H1 (cell line): ENCODE measurements around the gene OR51B4. TPM values are rescaled to one million over a fixed set of nuclear protein-coding genes. Genes with fewer than 3 reads are reported as not detected.

Source experiments
- CTCF ChIA-PET: fragments of 300-600 bp; sonication (Branson Sonifier 250); formaldehyde crosslinking; loops from one replicate; lab custom pipeline; 2021; ENCODE audit not compliant: partially characterized antibody; lab: Charles Lee
- POLR2A ChIA-PET: fragments of 300-600 bp; sonication (Branson Sonifier 250); formaldehyde crosslinking; loops from one replicate; lab custom pipeline; 2021; ENCODE audit warnings: inconsistent platforms; ENCODE audit not compliant: partially characterized antibody; lab: Charles Lee
- DNase-seq, 2 experiments: peaks; one replicate each; pipeline versions ENCODE4 v3.0.0 to v3.0.0-alpha.2; 2010 to 2022; ENCODE audit warnings: low spot score in 2 of 2, low read depth in 1 of 2, mixed read lengths in 1 of 2
- FAIRE-seq: peaks from 2 replicates; lab custom pipeline; 2011; peaks lifted over from hg19 to GRCh38; lab: Jason Lieb, UNC
- H2AFZ ChIP-seq: 2 replicates; pipeline ENCODE4 v1.8.1; 2012; ENCODE audit warnings: low read length, inconsistent platforms
- H2AK5ac ChIP-seq: 2 replicates; pipeline ENCODE4 v1.6.1; 2013; ENCODE audit warnings: low read depth, low read length
- H2BK120ac ChIP-seq: replicated peaks from 2 replicates; pipeline ENCODE3; 2013; ENCODE audit warnings: low read depth, low read length, inconsistent platforms
- H2BK12ac ChIP-seq: 2 replicates; pipeline ENCODE4 v1.6.1; 2013; ENCODE audit warnings: low read depth, low read length
- H2BK15ac ChIP-seq: 2 replicates; pipeline ENCODE4 v1.6.1; 2013; ENCODE audit warnings: low read length
- H2BK20ac ChIP-seq: 2 replicates; pipeline ENCODE4 v1.6.1; 2013; ENCODE audit warnings: low read length
- H2BK5ac ChIP-seq: 2 replicates; pipeline ENCODE4 v1.6.1; 2013; ENCODE audit warnings: low read depth, low read length
- H3K14ac ChIP-seq: 2 replicates; pipeline ENCODE4 v1.6.1; 2013; ENCODE audit warnings: inconsistent platforms; ENCODE audit not compliant: insufficient read length
- H3K18ac ChIP-seq: 2 replicates; pipeline ENCODE4 v1.6.1; 2013; ENCODE audit warnings: low read length; ENCODE audit errors: extremely low read depth
- H3K23ac ChIP-seq: 2 replicates; pipeline ENCODE4 v1.6.1; 2013; ENCODE audit warnings: inconsistent platforms; ENCODE audit not compliant: insufficient read length
- H3K23me2 ChIP-seq: 2 replicates; pipeline ENCODE4 v1.6.1; 2013; ENCODE audit warnings: low read depth, low read length
- H3K27ac ChIP-seq: 2 replicates; pipeline ENCODE4 v1.6.1; 2011; ENCODE audit warnings: low read depth, low read length, inconsistent platforms
- H3K27me3 ChIP-seq, 4 experiments: replicated peaks in 1 of 4; 1 replicate in 1 of 4; 2 replicates in 3 of 4; pipeline versions ENCODE4 v1.6.1 to v1.8.1; 2011 to 2013; ENCODE audit warnings: low read length in 3 of 4, mild to moderate bottlenecking in 3 of 4, inconsistent platforms in 2 of 4, mixed read lengths in 2 of 4, moderate library complexity in 1 of 4; ENCODE audit not compliant: control insufficient read depth in 3 of 4, insufficient read depth in 3 of 4; ENCODE audit errors: extremely low read depth in 1 of 4
- H3K36me3 ChIP-seq, 4 experiments: 2 replicates each; pipeline versions ENCODE4 v1.6.1 to v1.8.1; 2011 to 2013; ENCODE audit warnings: mild to moderate bottlenecking in 4 of 4, low read length in 3 of 4, moderate library complexity in 2 of 4, control low read depth in 1 of 4, inconsistent platforms in 1 of 4; ENCODE audit not compliant: insufficient read depth in 4 of 4, control insufficient read depth in 2 of 4
- H3K4ac ChIP-seq: replicated peaks from 2 replicates; pipeline ENCODE3; 2013; ENCODE audit warnings: low read length, low read depth, mixed read lengths, inconsistent platforms; ENCODE audit not compliant: insufficient read length
- H3K4me1 ChIP-seq, 4 experiments: replicated peaks in 1 of 4; 1 replicate in 1 of 4; 2 replicates in 3 of 4; pipeline versions ENCODE4 v1.6.1 to v1.8.1; 2011 to 2013; ENCODE audit warnings: low read length in 3 of 4, inconsistent platforms in 2 of 4, mixed read lengths in 1 of 4; ENCODE audit not compliant: insufficient read depth in 4 of 4, control insufficient read depth in 3 of 4
- H3K4me2 ChIP-seq, 2 experiments: 2 replicates each; pipeline versions ENCODE4 v1.6.1 to v1.8.1; 2011 to 2013; ENCODE audit warnings: low read depth in 2 of 2, low read length in 2 of 2, control low read depth in 1 of 2, inconsistent platforms in 1 of 2, mild to moderate bottlenecking in 1 of 2; ENCODE audit not compliant: insufficient read depth in 1 of 2
- H3K4me3 ChIP-seq, 4 experiments: fragments of 200-600, 300-600 bp in 1 of 4; sonication (generic), shearing (Covaris generic), sonication (Bioruptor Twin) in 1 of 4; 2 replicates each; pipeline versions ENCODE4 v1.5.1 to v1.8.1; 2011 to 2016; ENCODE audit warnings: low read length in 4 of 4, low read depth in 3 of 4, control low read depth in 2 of 4, inconsistent platforms in 2 of 4, mild to moderate bottlenecking in 2 of 4, mixed read lengths in 1 of 4, moderate library complexity in 1 of 4; ENCODE audit not compliant: insufficient read depth in 2 of 4; ENCODE audit errors: extremely low read depth in 1 of 4
- H3K56ac ChIP-seq: replicated peaks from 2 replicates; pipeline ENCODE3; 2013; ENCODE audit warnings: low read depth, mild to moderate bottlenecking, mixed read lengths, low read length, inconsistent platforms; ENCODE audit not compliant: insufficient read length
- H3K79me1 ChIP-seq: 2 replicates; pipeline ENCODE4 v1.6.1; 2013; ENCODE audit warnings: low read depth, low read length, control low read depth
- H3K79me2 ChIP-seq, 2 experiments: 2 replicates each; pipeline versions ENCODE4 v1.6.1 to v1.8.1; 2012 to 2013; ENCODE audit warnings: low read length in 2 of 2, mild to moderate bottlenecking in 2 of 2, inconsistent platforms in 1 of 2; ENCODE audit not compliant: insufficient read depth in 2 of 2, control insufficient read depth in 1 of 2
- H3K9ac ChIP-seq, 4 experiments: replicated peaks in 1 of 4; 1 replicate in 1 of 4; 2 replicates in 3 of 4; pipeline versions ENCODE4 v1.6.1 to v1.8.1; 2011 to 2013; ENCODE audit warnings: low read depth in 3 of 4, low read length in 3 of 4, control low read depth in 2 of 4, mild to moderate bottlenecking in 2 of 4, moderate library complexity in 2 of 4, inconsistent platforms in 1 of 4; ENCODE audit errors: extremely low read depth in 1 of 4
- H3K9me3 ChIP-seq, 2 experiments: 2 replicates each; pipeline versions ENCODE4 v1.6.1 to v1.8.1; 2012 to 2013; ENCODE audit warnings: mild to moderate bottlenecking in 2 of 2, moderate library complexity in 2 of 2, control low read depth in 1 of 2, inconsistent platforms in 1 of 2, low read depth in 1 of 2, low read length in 1 of 2, mixed read lengths in 1 of 2; ENCODE audit not compliant: insufficient read depth in 2 of 2
- H4K20me1 ChIP-seq, 2 experiments: replicated peaks in 1 of 2; 2 replicates each; pipeline versions ENCODE3 to v1.8.1; 2011 to 2013; ENCODE audit warnings: inconsistent platforms in 2 of 2, low read length in 2 of 2, mild to moderate bottlenecking in 1 of 2; ENCODE audit not compliant: insufficient read depth in 2 of 2, control insufficient read depth in 1 of 2
- H4K5ac ChIP-seq: 2 replicates; pipeline ENCODE4 v1.6.1; 2013; ENCODE audit warnings: low read length, low read depth, mixed read lengths, inconsistent platforms; ENCODE audit not compliant: insufficient read length
- H4K8ac ChIP-seq: 2 replicates; pipeline ENCODE4 v1.8.0; 2013; ENCODE audit warnings: mild to moderate bottlenecking, moderate library complexity, low read length, inconsistent platforms; ENCODE audit not compliant: insufficient read depth; ENCODE audit errors: extremely low read depth
- H4K91ac ChIP-seq: replicated peaks from 2 replicates; pipeline ENCODE3; 2013; ENCODE audit warnings: low read length, mixed read lengths, inconsistent platforms; ENCODE audit not compliant: insufficient read length
- E2F6 ChIP-seq: IDR thresholded peaks from 2 replicates; pipeline ENCODE4 v1.6.1; 2012; ENCODE audit warnings: inconsistent platforms
- GABPA ChIP-seq: IDR thresholded peaks from 2 replicates; pipeline ENCODE4 v1.6.1; 2011; ENCODE audit warnings: mild to moderate bottlenecking, low read length, moderate library complexity, borderline replicate concordance; ENCODE audit not compliant: insufficient read depth
- KDM1A ChIP-seq: fragments of 200-600, 300-600 bp; sonication (generic); IDR thresholded peaks from 2 replicates; pipeline ENCODE4 v1.7.1; 2016; ENCODE audit warnings: mild to moderate bottlenecking, low read length, borderline replicate concordance
- SIRT6 ChIP-seq: IDR thresholded peaks from one replicate; pipeline ENCODE4 v1.7.1; 2012; ENCODE audit warnings: low read length, inconsistent platforms
- SUZ12 ChIP-seq: fragments of 200-600 bp; sonication (generic); IDR thresholded peaks from 2 replicates; pipeline ENCODE4 v1.6.1; 2012; ENCODE audit warnings: mild to moderate bottlenecking, inconsistent platforms, low read length, moderate library complexity, mixed read lengths
- WGBS, 2 experiments: shearing (Covaris generic) in 1 of 2; methylation state at CpG; one replicate each; pipeline versions ENCODE4 v1.1.6 to v1.1.7; 2013 to 2015; ENCODE audit warnings: low lambda C conversion rate in 2 of 2, mixed read lengths in 2 of 2, inconsistent platforms in 1 of 2, low coverage in 1 of 2, missing lambda C conversion rate in 1 of 2; ENCODE audit not compliant: insufficient replicate concordance in 2 of 2, insufficient coverage in 1 of 2, insufficient read length in 1 of 2; ENCODE audit errors: extremely low coverage in 1 of 2, missing lambda C conversion rate in 1 of 2; 5-methylcytosine and 5-hydroxymethylcytosine counted together
- polyA plus RNA-seq, 7 experiments: library from polyadenylated mRNA; depleted of rRNA in 3 of 7; stranded (reverse) in 5 of 7; unstranded in 2 of 7; fragments of >200 nt in 5 of 7; fragments of 200-250 nt in 2 of 7; gene quantifications; 1 replicate in 5 of 7; 2 replicates in 1 of 7; 4 replicates in 1 of 7; pipeline versions ENCODE4 v1.2.1 to v1.2.3, GENCODE V29; 2011 to 2013; ENCODE audit warnings: missing spikeins in 2 of 7, mixed read lengths in 2 of 7
- total RNA-seq: library from RNA; stranded (reverse); fragmentation: NEBNext Ultra II Directional; extraction: Animal tissue kit (Norgen Biotek cat#: 25700); gene quantifications from 2 replicates; pipeline ENCODE4 v1.2.1, GENCODE V29; 2021
- TF ChIP-seq, protein P1 (sequence below): IDR thresholded peaks from 2 replicates; pipeline ENCODE4 v1.6.1; 2011; ENCODE audit warnings: low read depth, mild to moderate bottlenecking, low read length; ENCODE audit not compliant: insufficient read depth

OR51B4 gene
- total and polyA plus RNA-seq, 2 of the 8 experiments (the other 6 are each of a cell fraction or from before 2014, with no cell fraction given), result not detected

- CTCF ChIA-PET, result interaction anchor here (1.0 to 2.2 kb wide), 4 partner anchors 11 to 25 kb away, joined by 3 to 6 read pairs (median 4); no protein-coding TSS in a partner anchor
- TF ChIP-seq KDM1A (no peak), SIRT6 (no peak), E2F6 (no peak), GABPA (no peak), SUZ12 (no peak)
- TF ChIP-seq, protein P1, sequence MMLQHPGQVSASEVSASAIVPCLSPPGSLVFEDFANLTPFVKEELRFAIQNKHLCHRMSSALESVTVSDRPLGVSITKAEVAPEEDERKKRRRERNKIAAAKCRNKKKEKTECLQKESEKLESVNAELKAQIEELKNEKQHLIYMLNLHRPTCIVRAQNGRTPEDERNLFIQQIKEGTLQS, result no peak
- H2AFZ ChIP-seq, result no peak within 1 kb of the TSS
These were observed 49.5 kb upstream of the OR51B4 start, which contains the start of gene OR51B6 for GRCh38 chr11:5351208-5351607. Gene OR51B6 (plus strand): TSS chr11:5351508. CDS start chr11:5351508, 0 bp downstream.

More at GRCh38 chr11:5351208-5351607, 49.5 kb upstream of the OR51B4 start, which contains the start of gene OR51B6:
- Histone ChIP-seq H3K79me2 (no peaks in the 10 kb centered on the region), H3K9ac (no peak within 1 kb of the TSS), H4K8ac (no peak within 1 kb of the TSS), H2BK15ac (no peak within 1 kb of the TSS), H2BK20ac (no peak within 1 kb of the TSS), H3K4me3 (no peak within 1 kb of the TSS), H3K4me2 (no peak within 1 kb of the TSS), H2BK5ac (no peak within 1 kb of the TSS), H3K23me2 (no peaks in the 10 kb centered on the region), H3K14ac (no peak within 1 kb of the TSS), H3K18ac (no peak within 1 kb of the TSS), H3K9me3 (no peaks in the 10 kb centered on the region), H3K79me1 (no peaks in the 10 kb centered on the region), H4K5ac (no peak within 1 kb of the TSS), H3K56ac (no peak within 1 kb of the TSS), H2BK120ac (no peak within 1 kb of the TSS), H3K36me3 (no peaks in the 10 kb centered on the region), H4K20me1 (no peaks in the 10 kb centered on the region), H2BK12ac (no peak within 1 kb of the TSS), H2AK5ac (no peak within 1 kb of the TSS), H3K27me3 (no peaks in the 10 kb centered on the region), H3K4ac (no peak within 1 kb of the TSS), H3K23ac (no peak within 1 kb of the TSS), H3K27ac (no peak within 1 kb of the TSS), H3K4me1 (peaks cover 0 to 5% (median 3%) of the 10 kb centered on the region in 4 experiments; a peak in 2 of 7 replicates), H4K91ac (no peak within 1 kb of the TSS)
- WGBS, 2 experiments, result 79% methylated on average over 1 of the region's 1 CpG; no CpG with 5 or more reads in 1 of the 2 experiments
- FAIRE-seq (no peak), DNase-seq (no peak)
- POLR2A ChIA-PET, result no interaction called here
